Adrenal gland (tissue), 12 donors: ENCODE data around the gene OSGIN1. TPM values are rescaled to one million over a fixed set of nuclear protein-coding genes. Genes with fewer than 3 reads are reported as not detected.

Experiments
- DNase-seq, 7 donors: peaks; one replicate each; pipeline ENCODE4 v3.0.0-alpha.2; 2019 to 2020
- H3K27ac ChIP-seq, 5 donors: fragments of 200-600 bp; sonication (generic) in 4 of 5; 1 replicate in 3 of 5; 2 replicates in 2 of 5; pipeline versions ENCODE4 v1.5.1 to v1.8.0; 2016 to 2020; ENCODE audit warnings: mild to moderate bottlenecking in 1 of 5
- H3K27me3 ChIP-seq: fragments of 200-600 bp; 2 replicates; pipeline ENCODE4 v1.8.0; 2021
- H3K36me3 ChIP-seq, 2 donors: fragments of 200-600 bp; replicated peaks in 1 of 2; 1 replicate in 1 of 2; 2 replicates in 1 of 2; pipeline versions ENCODE4 v1.5.1 to v1.8.0; 2018 to 2022
- H3K4me1 ChIP-seq, 2 donors: fragments of 200-600 bp; replicated peaks in 1 of 2; 1 replicate in 1 of 2; 2 replicates in 1 of 2; pipeline versions ENCODE4 v1.5.1 to v1.8.0; 2018 to 2021
- H3K4me3 ChIP-seq, 4 donors: fragments of 200-600 bp; sonication (generic) in 3 of 4; one replicate each; pipeline ENCODE4 v1.5.1; 2016 to 2018
- H3K9me3 ChIP-seq, 3 donors: fragments of 200-600 bp; sonication (generic) in 1 of 3; replicated peaks in 1 of 3; 1 replicate in 2 of 3; 2 replicates in 1 of 3; pipeline versions ENCODE4 v1.5.1 to v1.8.0; 2016 to 2021
- CTCF ChIP-seq, 6 experiments: fragments of 450-650 bp in 4 of 6; fragments of 200-600 bp in 2 of 6; sonication (generic) in 1 of 6; IDR thresholded peaks; 1 replicate in 5 of 6; 2 replicates in 1 of 6; pipeline versions ENCODE4 v1.5.1 to v1.8.0; 2016 to 2021; ENCODE audit warnings: antibody characterized with exemption in 6 of 6, mild to moderate bottlenecking in 2 of 6, moderate library complexity in 1 of 6
- POLR2A ChIP-seq, 2 donors: fragments of 450-650 bp; IDR thresholded peaks; one replicate each; pipeline ENCODE4 v1.6.1; 2017; ENCODE audit warnings: antibody characterized with exemption in 2 of 2, mild to moderate bottlenecking in 2 of 2, moderate library complexity in 1 of 2
- WGBS, 4 donors: extraction: QIAGEN DNeasy Blood & Tissue Kit in 2 of 4; methylation state at CpG; one replicate each; pipeline versions ENCODE4 v1.1.5 to v1.1.7; 2013 to 2017; 5-methylcytosine and 5-hydroxymethylcytosine counted together
- intact Hi-C, 2 donors: fragments of 100-400 bp; cut with DNase I; formaldehyde crosslinking; loops; one replicate each; pipeline versions ENCODE4 v1.14.1 to v1.15.0; 2022 to 2023
- polyA plus RNA-seq, 3 donors: library from polyadenylated mRNA; stranded (reverse); fragments of 200-250 nt in 2 of 3; fragments of 350-450 nt in 1 of 3; fragmentation: Illumina TruSeq in 1 of 3; extraction: RNeasy Lipid Tissue Mini Kit (QIAGEN cat#74804) in 1 of 3; gene quantifications; one replicate each; pipeline ENCODE4 v1.2.3, GENCODE V29; 2013 to 2014
- total RNA-seq, 9 donors: library from RNA; depleted of rRNA in 4 of 9; stranded (reverse); fragments of >200 nt in 4 of 9; fragments of 120-200 nt in 1 of 9; fragmentation: NEBNext Ultra II Directional in 1 of 9; extraction: Animal tissue kit (Norgen Biotek cat#: 25700) in 1 of 9; gene quantifications; one replicate each; pipeline versions ENCODE4 v1.1.0 to v1.2.4, GENCODE V29; 2013 to 2023
- donor health status: healthy with polysubstance abuse.
- donor health status: Bipolar disorder and iron deficiency.
- donor health status: DM: yes; HTN: yes; CAD: no.
- donor health status: DM: no; HTN: no; CAD: no.
- donor health status: DM: no; HTN: no; CAD: no.
- donor health status: DM: yes; HTN: yes; CAD: no.

The OSGIN1 gene
- total and polyA plus RNA-seq, 12 donors, result 16.1 to 64.9 (median 19.3) TPM

GRCh38 chr16:83994703-83995102 lies 41.7 kb downstream of the OSGIN1 start:
- H3K4me3 ChIP-seq, result no peak overlapping the region
- H3K27me3 ChIP-seq, result no peaks in the 10 kb centered on the region
- H3K4me1 ChIP-seq, result no peaks in the 10 kb centered on the region
- no peaks in the 10 kb centered on the region for H3K9me3 ChIP-seq
- no peak for TF ChIP-seq POLR2A (IDR thresholded peaks at IDR 0.05)
- TF ChIP-seq CTCF (IDR thresholded peaks at IDR 0.05), result no peak
- no peaks in the 10 kb centered on the region for H3K36me3 ChIP-seq
- no peak for DNase-seq
- intact Hi-C loops, result no loop called here
- WGBS, 4 donors, result 82 to 84% (median 83%) methylated on average over 13 of the region's 13 CpGs
- no peak overlapping the region for H3K27ac ChIP-seq

GRCh38 chr16:83995754-83996153 lies 42.7 kb downstream of the OSGIN1 start:
- no peaks in the 10 kb centered on the region for H3K4me1 ChIP-seq
- DNase-seq, result peak in 3 of 7 donors; percentile 24 to 83 (median 37)
- H3K36me3 ChIP-seq, result no peaks in the 10 kb centered on the region
- H3K9me3 ChIP-seq, result no peaks in the 10 kb centered on the region
- intact Hi-C loops, result no loop called here
- H3K27me3 ChIP-seq, result no peaks in the 10 kb centered on the region
- H3K4me3 ChIP-seq, result no peak overlapping the region
- 32 to 50% (median 35%) methylated on average over 9 to 21 of the region's 21 CpGs for whole genome bisulfite sequencing, 4 donors
- no peak overlapping the region for H3K27ac ChIP-seq
- TF ChIP-seq CTCF (IDR thresholded peaks at IDR 0.05), result no peak
- no peak for TF ChIP-seq POLR2A (IDR thresholded peaks at IDR 0.05)

- Histone ChIP-seq H3K4me1 (no peaks in the 10 kb centered on the region), H3K9me3 (no peaks in the 10 kb centered on the region), H3K27me3 (no peaks in the 10 kb centered on the region), H3K36me3 (no peaks in the 10 kb centered on the region), H3K4me3 (no peak overlapping the region), H3K27ac (no peak overlapping the region)
- intact Hi-C loops, result no loop called here
- 82 to 89% (median 83%) methylated on average over 12 to 15 of the region's 15 CpGs for WGBS, 4 donors
- no peak for DNase-seq
- TF ChIP-seq CTCF (IDR thresholded peaks at IDR 0.05) (no peak), POLR2A (IDR thresholded peaks at IDR 0.05) (no peak)
These were observed 43.6 kb downstream of the OSGIN1 start for GRCh38 chr16:83996481-83997252.

- Histone ChIP-seq H3K9me3 (no peaks in the 10 kb centered on the region), H3K27me3 (no peaks in the 10 kb centered on the region), H3K4me3 (no peak overlapping the region), H3K4me1 (no peaks in the 10 kb centered on the region), H3K36me3 (no peaks in the 10 kb centered on the region), H3K27ac (no peak overlapping the region)
- DNase-seq, result no peak
- intact Hi-C loops, result no loop called here
- TF ChIP-seq POLR2A (IDR thresholded peaks at IDR 0.05) (no peak), CTCF (IDR thresholded peaks at IDR 0.05) (no peak)
- WGBS, 4 donors, result 84 to 90% (median 86%) methylated on average over 13 of the region's 13 CpGs
These were observed 45.1 kb downstream of the OSGIN1 start for GRCh38 chr16:83998091-83998490.
